ENCODE data around the gene TENT4A.

TENT4A gene

DNA sequence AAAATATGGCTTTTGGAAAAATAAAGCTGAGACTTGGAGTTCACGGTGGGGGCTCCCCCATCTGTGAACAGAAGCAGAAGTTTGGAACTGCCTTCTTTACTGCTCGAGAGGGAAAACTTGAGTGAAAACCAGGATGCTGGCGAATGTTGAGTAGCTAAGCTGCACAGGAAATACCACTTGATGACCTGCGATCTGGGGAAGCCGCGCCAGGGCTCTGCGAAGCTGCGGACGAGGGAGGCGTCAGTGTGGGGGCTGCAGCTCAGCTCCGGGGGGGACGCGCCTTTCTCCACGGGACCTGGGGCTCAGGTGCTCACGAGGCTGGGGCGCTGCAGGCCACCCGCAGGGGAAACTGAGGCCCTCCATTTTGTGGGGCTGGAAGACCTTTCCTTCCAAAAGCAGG is 62.3 kb downstream of the TENT4A start:
- ATAC-seq = no peak

DNA sequence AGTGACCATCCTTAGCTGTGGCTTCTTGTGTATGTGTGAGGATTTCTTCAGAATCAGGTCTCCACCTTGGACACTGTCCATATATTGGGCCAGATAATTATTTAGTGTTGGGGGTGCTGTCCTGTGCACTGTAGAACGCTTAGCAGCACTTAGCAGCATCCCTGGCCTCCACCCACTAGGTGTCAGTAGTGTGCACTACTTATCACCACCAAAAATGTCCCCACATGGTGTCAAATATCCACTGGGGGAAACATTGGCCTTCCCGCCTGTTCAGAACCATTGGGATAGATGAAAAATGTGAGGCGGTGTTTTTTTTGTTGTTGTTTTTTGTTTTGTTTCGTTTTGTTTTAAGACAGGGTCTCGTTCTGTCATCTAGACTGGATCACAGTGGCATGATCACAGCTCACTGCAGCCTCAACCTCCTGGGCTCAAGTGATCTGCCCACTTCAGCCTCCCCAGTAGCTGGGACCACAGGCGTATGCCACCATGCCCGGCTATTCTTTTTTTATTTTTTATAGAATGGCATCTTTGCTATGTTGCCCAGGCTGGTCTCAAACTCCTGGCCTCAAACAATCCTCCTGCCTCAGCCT is 67.7 kb downstream of the TENT4A start:
- peak in 1 of 2 donors; percentile 49 for ATAC-seq

DNA sequence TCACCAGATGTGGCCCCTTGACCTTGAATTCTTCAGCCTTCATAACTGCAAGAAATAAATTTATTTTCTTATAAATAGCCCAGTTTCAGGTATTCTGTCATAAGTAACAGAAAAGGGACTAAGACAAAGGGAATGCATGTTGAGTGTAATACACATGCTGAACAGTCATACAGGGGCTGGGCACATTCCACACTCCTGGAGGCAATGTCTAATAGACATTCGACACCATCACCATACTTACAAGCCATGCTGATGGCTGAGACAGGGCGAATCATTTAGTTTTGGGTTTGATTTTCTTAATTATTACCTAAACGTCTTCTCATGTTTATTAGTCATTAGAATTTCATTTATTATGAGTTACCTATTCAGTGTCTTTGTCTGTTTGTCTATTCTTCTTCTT is 68.5 kb downstream of the TENT4A start:
- no peak for ATAC-seq

DNA sequence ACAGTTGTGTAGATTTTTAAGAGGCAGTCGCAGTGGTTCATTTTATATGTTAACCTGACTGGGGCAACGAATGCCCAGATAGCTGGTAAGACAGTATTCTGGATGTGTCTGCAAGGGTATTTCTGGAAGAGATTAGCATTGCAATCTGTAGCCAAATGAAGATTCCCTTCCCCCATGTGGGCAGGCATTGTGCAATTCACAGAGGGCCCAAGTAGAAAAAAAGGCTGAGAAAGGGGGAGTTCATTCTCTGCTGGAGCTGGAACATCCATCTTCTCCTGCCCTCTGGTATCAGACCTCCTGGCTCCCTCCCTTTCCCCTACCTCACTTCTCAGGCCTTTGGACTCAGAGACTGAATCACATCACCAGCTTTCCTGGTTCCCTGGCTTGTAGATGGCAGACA is 70.6 kb downstream of the TENT4A start:
- no peak for ATAC-seq

DNA sequence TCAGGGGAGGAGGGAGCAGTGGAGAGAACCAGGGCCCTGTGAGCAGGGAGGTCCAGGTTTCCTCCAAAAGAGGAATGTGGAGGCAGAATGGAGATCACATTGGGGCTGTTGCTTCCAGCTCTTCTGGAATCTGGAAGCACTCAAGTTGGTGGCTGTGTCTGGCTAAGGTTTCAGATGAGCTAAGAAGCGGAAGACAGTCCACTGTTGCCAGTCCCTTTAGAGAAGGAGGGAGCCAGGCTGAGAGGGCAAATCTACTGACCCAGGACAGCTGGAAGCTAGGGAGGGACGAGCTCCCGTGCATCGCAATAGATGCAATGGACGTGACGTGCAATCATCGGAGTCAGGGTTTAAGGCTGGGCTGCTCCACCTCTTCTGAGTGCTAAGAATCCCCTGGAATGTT is 71.2 kb downstream of the TENT4A start:
- ATAC-seq = no peak

DNA sequence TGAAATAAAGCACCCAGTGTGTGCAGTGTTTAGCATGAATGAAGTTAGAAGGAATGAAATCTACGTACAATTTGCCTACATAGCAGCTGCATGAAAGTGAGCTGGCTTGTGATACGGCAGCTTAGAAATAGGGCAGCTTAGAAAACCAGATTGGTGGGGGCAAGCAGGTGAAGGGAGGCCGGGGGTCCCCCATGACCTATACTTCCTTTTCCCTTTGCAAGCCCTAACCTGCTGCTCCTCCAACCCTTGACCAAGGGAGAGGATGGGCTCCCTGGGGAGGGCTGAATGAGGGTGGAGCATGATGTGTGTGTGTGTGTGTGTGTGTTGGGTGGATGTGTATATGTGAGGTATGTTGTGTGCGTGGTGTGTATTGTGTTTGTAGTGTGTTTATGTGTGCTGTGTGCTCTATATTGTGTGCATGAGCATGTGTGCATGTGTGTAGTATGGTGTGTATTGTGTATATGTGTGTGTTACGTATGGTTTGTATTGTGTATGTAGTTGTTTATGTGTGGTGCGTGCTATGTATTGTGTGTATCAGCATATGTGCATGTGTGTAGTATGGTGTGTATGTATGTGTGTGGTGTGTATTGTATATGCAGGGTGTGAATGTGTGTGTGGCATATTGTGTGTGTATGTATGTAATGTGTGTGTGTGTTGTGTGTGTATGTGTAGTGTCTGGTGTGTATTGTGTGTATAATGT is 72.1 kb downstream of the TENT4A start:
- ATAC-seq = no peak

DNA sequence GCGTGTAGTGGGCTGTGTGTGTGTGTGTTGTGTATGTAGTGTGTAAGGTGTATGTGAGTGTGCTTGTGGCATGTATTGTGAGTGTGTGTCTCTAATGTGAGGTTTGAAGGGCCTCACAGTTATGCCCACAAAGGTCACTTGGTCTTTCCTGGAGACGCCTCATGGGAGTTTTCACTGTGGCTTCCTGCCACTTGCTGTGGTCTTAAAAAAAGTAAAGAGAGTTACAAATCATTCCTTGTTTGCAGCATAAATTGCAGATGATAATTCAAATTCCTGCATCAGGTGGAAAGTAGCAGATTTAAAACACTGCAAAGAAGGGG is 72.6 kb downstream of the TENT4A start:
- ATAC-seq = no peak

DNA sequence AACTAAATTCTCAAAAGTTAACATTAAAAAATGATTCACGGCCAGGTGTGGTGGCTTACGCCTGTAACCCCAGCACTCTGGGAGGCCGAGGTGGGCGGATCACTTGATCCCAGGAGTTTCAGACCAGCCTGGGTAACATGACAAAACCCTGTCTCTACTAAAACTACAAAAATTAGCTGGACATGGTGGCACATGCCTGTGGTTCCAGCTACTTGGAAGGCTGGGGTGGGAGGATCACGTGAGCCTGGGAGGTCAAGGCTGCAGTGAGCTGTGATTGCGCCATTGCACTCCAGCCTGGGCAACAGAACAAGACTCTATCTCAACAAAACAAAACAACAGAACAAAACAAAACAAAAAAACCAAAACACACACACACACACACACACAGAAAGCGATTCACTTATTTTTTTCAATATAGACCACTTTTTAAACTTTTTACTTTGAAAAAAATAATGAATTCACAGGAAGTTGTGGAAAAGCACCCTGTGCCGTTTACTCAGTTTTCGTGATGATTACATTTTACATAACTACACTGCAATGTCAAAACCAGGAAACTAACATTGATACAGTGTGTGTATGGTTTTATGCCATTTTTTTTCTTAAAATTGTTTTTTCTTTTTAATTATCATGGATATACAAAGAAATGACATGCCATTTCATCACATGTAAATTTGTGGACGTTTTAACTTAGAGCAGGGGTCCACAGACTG is 73.7 kb downstream of the TENT4A start:
- ATAC-seq = no peak

DNA sequence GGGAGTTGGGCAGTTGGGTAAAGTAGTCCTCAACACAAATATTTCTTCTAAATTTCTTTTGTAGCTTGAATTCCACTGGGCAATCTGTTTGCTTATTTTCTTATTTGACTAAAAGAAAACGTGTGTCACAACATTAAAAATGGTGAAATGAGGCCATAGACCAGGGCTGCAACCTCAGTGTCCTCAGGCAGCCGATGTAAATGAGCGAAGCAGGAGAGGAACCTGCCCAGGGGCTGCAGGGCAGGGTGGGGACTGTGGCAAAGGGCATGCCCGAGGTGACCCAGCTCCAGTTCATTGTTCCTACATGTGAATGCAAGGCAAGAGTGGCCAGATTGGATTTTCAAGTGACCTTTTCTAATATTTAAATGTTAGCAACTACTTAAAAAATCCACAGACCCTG is 74.7 kb downstream of the TENT4A start:
- no peak for ATAC-seq

DNA sequence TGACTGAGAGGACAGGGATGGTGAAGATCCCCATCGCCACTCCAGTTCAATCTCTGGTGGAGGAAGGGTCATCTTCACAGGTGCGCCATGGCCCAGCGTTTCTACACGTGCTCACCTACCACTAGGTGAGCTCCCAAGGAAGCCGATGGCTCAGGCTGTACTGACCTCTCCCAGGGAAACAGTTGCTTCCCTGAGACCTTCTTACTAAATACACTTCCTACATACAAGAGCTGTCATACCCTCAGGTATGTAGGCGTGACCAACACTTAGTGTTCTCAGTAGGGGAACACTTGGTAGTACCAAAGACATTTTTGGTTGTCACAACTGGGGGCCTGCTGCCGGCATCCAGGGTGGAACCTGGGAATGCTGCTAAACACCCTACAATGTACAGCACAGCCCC is 75.2 kb downstream of the TENT4A start:
- ATAC-seq = no peak

DNA sequence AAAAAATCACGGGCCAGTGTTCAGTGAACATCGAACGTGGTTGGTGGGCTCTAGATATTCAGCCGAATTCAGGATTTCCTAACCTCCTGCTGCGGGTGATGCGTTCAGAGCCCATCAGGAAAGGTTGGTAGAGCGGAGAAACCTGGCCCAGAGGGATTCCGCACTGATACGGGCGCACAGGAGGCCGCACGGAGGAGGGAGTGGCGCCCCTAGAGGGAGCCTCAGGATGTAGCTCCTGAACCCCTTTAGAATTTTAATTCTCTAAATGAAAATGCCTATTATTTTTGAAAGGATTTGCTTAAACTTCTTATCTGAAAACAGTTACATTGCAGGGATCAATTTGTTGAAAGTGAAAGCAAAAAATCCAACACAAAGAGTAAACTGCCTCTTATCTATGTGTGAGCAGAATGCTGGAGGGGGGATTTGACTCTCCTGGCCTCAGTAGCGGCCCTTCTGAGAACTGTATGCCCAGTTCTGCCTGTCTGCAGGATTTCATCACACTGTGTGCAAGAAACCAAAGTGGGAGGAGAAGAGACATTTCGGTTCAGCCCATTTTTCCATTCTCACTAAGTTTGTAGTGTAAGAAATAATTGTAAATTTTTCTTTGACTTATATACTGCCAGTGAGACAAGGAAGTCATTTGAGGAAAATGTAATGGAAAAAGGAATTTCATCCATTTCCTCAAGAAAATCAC is 75.9 kb downstream of the TENT4A start:
- no peak for ATAC-seq

DNA sequence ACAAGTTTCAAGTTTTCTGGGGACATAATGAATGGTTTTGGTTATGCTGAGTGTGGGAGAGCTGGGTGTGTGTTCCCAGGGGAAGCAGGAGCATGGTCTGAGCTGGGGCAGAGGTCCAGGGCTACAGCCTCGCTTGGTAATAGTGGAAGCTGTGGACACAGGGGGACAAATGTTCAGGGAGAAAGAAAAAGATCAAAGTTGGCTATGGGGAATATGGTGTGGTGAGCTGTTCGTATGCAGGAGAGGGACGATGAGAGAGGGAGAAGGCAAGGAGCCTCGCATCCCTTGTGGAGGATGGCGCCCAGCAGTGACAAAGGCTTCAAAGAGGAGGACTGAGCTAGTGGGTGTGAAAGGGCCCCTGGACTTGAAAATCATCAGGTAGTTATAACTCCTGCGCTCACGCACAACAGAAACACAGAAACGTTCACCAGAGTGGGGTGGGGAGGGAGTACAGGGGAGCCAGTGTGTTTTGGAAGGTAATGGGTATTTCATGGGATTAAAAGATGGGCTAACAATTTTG is 77.2 kb downstream of the TENT4A start:
- ATAC-seq = no peak

DNA sequence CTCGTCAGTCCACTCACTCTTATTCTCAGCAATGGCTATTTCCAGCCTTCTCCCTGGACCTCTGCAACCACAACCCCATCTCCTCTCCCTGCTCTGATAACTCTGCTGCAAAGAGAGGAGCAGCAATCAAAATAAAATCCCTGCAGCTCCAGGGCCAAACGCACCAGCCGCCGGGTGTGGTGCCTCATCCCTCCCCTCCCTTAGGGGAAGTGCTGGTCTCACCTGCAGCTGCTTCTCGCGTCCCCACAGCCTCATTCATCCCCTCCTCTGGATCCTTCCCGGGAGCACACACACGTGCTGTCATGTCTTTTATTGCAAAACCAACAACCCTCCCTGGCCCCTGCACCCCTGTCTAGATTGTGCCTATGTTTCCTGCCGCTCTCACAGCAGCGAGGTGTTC is 77.8 kb downstream of the TENT4A start:
- ATAC-seq = no peak

DNA sequence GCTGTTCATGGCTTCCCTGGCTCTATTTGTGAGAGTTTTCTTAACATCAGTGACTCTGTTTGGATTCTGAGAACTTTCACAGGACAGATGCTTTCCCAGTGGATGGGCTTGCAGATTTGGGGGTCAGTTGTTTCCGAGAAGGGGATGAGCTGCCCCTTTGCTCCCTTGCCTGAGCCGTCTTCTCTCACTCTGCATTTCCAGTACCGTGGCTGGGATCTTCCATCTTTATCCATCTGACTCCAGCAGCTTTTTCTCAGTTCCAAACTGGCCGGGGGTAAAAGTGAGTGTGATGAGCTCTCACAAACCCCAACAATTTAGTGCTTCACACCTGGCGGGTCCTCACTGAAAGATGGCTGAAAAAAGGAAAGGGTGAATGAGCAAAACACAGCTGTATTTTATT is 79.1 kb downstream of the TENT4A start:
- no peak for ATAC-seq

DNA sequence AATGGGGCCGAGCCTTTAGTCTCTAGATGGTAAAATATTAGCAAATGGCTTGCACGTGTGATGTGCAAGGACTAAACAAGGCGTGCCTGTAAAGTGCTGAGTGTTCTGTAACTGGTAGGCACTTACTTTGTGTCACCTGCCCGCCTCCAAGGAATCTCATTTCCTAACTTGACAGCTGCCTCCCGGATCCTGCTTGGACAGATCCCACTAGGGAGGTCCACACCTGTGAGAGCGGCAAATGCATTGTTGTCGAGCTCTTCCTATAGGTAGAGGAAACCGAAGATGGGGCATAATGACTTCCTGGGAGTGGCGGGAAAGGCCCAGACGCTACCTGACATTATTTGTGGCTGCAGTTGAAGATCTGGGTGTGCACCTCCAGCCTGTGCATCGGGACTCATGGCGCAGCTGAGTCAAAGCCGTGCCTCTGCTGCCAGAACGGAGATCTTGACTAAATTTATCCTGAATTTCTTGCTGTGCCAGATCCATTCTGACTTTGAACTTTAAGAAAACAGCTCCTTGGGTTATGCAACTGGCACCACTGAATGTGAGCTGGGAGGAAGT is 79.8 kb downstream of the TENT4A start:
- ATAC-seq = no peak

DNA sequence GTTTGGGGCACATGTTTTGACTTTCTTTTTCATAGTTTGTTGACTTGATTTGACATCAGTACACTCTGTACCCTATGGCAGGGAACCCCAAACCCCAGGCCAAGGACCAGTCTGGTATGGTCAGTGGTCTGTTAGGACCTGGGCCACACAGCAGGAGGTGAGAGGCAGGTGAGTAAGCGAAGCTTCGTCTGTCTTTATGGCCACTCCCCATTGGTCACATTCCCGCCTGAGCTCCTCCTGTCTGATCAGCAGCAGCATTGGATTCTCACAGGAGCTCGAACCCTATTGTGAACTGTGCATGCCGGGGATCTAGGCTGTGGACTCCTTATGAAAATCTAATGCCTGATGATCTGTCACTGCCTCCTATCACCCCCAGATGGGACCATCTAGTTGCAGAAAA is 88.0 kb downstream of the TENT4A start:
- ATAC-seq = no peak

DNA sequence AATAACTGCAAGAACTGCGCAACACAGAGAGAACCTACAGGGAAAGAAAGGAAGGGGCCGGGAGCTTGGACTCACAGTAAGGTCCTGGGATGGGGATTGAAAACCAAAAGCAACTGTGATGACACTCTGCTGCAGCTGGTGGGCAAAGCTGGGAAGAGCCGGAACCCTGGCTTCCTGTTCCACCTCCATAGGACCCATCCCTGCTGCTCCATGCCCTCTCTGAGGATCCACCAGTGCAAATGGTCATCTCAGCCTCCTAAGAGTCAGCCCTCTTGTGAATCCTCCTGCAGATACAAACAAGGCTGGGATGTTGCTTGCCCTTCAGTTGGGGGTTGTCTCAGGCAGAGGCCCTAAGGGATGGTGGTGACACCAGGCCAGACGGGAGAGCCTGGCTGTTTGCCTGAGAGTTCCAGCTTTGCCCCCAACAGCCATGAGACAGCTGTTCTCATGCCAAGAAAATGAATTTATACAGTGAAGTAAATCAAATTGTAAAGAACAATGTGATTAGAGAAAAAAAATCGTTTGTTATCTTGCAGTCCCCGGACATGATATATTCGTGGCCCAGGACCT is 90.8 kb downstream of the TENT4A start:
- ATAC-seq = no peak

DNA sequence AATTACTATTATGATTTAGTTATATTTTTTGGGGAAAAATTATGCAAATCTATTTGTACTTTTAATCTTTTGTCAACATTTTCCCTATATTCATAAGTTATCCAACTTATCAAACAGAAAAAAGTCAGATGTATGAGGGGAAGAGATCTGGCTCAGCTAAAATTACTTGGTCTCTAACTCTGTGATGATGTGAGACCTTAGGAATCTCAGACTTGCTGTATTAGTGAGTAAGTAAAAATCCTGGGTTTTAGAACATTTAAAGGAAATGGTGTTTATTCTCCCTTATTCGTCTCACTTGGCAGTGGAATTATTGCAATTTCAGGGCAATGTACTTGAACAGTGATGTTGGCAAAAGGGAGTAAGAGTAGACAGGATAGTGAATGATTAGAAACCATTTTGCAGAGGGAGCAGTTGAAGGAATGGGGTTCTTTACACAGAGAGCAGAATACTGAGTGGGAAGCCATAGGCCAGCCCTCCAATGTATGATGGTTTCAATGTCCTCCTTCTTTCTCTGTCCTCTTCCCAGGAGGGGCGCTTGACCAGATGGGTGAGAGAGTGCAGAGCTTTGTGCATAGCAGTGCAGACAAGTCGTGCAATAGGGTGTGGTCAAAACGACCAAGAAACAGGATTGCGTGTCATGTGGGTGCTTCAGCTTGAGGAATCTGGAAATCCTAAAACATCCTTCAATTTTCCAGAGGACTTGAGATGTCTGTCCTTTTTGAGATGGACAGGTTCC is 91.7 kb downstream of the TENT4A start:
- ATAC-seq = no peak

DNA sequence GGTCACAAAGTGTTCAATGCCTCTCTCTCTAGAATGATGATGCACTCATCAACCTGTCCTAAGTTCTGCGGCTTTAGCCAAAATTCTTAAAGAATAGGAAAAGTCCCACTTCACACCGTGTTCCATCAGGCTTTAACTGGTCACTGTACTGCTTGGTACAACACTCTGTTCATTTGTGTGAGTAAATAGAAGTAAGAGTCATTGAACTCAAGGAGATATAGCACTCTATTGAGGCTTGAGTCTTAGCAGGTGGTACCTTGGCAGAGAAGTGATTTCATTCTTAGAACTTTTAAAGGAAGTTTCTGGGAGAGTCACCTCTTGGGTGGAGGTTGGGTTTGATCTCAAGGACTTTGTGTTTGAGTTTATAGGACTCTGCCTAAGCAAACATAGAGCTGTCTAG is 92.6 kb downstream of the TENT4A start:
- no peak for ATAC-seq

Data from activated CD4-positive, CD25-positive, alpha-beta regulatory T cell treated with anti-CD3 and anti-CD28 coated beads, Interleukin-2, amount 50 U/mL, for 24 hours (primary cell).